Measurements from ENCODE around the gene EPHB2.
"Not testable (repeated sequence)": the region's sequence is repeated elsewhere in the genome, so short reads cannot be mapped to it uniquely, and the experiment has no call there.

Gene EPHB2

GRCh38 chr1:22824466-22824865 is 113.8 kb downstream of the EPHB2 start:
- no peak for DNase-seq

GRCh38 chr1:22824975-22825374 is 114.3 kb downstream of the EPHB2 start:
- no peak for DNase-seq

DNA sequence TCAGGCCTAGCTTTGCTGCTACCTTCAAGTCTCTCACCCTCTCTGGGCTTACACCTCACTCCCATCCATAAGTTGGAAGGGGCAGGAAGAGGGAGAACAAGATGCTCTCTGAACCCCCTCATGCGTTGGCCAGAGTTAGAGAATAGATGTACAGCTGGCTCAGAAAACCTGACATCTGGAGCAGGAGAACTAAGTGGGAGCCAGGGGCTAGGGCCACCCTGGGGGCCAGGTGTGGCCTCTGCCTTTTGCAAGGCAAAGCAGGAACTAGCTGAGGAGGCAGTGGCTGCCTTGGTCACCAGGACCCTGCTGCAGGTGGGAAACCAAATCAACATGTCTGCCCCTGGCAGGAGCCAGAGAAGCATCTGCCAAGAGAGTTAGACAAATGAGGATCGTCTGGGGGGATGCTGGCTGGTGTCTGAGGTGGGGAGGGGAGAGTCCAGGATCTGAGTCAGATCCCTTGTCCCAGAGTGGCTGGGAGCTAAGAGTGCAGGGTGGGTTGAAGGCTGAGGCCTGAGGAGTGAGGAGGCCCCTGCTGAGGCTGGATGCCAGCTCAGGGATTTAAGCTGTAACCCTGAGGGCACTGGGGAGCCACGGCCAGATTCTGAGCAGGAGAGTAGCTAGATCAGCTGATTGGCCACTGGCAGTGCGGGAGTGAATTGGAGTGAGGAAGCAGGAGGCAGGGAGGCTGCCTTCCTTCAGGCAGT is 115.0 kb downstream of the EPHB2 start:
- no peak for DNase-seq

DNA sequence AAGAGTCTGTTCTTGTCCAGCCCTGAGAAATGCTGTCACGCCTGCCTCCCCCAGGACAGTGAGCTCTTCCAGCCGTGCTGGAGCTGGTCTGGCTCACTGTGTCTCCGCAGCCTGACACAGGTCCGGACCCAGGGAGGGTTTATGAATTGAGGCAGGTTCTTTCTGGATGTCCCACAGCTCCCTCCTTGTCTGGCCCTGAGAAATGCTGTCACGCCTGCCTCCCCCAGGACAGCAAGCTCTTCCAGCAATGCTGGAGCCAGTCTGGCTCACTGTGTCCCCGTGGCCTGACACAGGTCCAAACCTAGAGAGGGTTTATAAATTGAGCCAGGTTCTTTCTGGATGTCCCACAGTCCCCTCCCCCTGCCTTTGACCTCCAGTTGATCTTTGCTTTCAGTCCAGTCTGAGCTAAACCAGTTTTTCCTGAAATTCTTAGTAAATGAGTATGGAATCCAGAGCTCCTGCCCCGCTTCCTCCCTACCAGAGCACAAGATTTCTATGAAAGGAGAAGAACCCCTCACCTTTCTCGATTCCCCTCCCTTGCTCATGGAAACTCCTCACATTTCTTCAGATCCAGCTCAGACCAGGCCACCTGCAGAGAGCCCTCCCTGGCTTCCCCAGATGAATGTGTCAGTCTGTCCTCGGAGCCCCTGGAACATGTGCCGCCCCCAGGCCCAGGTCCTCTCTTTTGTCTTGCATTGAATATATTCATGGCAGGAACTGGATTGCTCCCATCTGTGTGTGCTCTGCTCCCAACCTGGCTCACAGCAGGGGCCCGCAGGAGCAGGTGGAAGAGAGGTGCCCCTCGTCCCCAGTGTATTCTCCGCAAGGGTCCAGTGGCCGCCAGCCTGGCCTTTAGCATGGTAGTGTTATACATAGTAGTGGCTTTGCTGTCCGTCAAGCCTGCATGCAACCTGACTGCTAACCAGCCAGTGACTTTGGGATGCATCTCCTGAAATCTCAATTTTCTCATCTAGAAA is 116.3 kb downstream of the EPHB2 start:
- DNase-seq: no peak

DNA sequence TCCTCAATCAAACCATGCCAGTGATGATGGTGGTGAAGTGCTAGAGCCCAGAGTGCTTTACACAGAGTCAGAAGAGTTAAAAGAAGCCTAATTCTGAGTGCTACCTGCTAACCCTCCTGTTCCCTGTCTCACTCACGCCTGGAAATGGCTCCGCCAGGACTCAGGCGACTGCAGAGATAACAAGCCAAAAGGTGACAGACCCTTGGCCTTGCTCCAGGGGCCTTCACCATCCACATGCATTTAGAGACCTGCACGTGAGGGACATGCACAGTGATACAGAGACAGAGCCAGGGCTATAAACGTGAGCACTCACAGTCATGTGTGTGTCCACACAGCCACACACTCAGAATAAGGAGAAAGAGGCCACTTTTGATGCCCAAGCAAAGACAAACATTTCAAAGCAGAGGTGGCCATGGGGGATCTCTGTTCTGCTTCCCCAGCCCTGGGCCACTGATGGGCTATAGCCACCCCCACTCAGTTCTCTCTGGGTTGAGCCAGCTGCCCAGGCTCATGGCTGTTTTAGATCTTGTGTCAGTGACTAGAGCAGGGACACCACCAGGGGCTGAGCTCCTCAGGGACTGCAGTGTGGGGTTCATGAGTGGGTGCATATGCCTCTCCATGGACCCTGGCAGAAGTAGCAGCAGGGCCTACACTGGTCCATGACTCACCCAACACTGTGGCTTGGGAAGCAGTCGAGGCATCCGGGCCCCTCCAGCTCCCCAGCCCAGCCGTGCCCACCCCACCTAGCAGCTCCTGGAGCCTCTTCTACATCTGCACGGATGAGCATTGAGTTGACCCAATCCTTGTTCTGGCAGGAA is 117.2 kb downstream of the EPHB2 start:
- no peak for DNase-seq

GRCh38 chr1:22828484-22829308 is 118.1 kb downstream of the EPHB2 start:
- DNase-seq: no peak

DNA sequence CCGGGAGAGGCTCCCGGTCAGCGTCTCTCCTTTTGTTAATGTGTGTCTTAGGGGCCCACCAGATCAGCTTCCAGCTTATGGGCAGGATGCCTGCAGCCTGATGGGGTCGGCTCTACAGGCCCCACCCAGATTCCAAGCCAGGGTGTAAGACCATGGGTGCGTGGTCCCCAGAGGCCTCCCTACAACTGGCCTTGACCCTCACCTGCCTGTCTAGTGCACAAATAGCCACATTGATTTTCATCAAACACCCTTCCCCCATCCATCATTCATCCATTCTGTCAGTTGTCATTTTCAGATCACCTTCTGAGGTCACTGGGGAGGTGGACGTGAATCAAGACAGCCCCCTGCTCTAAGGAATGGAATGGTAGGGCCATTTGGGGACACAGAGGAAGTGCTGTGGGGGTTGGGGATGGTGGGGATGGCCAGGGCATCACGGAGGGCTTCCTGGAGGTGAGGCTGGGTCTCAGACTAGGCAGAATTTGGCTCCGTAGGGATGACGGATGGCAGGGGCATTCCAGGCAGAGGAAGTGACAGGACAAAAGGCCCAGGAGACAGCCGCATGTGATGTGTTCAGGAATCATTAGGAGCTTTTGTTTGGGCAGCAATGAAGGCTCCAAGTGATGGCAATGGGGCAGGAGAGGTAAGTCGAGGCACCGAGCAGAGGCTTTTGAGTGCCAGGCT is 118.8 kb downstream of the EPHB2 start:
- DNase-seq: no peak

- DNase-seq: no peak
Measured at GRCh38 chr1:22830041-22830566, 119.5 kb downstream of the EPHB2 start.

DNA sequence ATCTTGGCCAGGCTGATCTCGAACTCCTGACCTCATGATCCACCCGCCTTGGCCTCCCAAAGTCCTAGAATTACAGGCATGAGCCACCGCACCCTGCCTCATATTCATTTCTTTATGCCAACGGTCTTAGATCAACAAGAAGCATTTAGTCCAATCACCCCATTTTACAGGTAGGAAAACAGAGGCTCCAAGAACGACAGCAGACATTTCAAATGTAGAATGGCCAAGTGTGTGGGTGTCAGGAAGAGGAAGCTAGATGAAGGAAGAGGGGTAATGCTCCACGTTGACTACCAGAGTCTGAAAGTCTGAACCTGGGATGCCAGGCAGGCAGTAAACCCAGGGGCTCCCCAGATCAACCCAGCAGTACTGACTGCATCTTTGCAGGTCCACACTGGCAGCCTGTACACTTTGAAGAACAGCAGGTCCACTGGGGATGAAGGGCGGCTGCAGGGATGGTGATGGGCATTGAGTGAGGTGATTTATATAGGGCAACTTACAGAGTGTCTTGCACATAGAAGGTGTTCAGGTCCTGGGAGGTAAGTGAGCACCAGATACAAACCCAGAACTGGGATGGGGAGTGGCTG is 120.2 kb downstream of the EPHB2 start:
- no peak for DNase-seq

- DNase-seq: peak; percentile 26
Measured at GRCh38 chr1:22831729-22832413, 121.2 kb downstream of the EPHB2 start.

DNA sequence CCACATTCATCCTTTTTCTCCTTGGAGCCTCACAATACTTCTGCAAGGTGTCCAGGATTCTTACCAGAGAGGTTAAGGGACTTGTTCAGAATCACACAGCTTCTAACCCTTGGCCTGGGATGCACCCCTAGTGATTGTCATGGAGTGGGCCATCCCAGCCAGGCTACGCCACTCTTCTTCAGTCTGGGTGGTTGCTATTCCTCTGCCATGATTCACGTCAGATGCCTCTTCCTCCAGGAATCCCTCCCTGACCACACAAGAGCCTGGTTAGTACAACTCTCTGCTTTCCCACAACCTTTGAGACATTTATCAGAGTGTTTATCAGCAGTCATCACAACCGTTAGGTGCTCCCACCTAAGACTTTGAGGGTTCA is 121.8 kb downstream of the EPHB2 start:
- no peak for DNase-seq

DNA sequence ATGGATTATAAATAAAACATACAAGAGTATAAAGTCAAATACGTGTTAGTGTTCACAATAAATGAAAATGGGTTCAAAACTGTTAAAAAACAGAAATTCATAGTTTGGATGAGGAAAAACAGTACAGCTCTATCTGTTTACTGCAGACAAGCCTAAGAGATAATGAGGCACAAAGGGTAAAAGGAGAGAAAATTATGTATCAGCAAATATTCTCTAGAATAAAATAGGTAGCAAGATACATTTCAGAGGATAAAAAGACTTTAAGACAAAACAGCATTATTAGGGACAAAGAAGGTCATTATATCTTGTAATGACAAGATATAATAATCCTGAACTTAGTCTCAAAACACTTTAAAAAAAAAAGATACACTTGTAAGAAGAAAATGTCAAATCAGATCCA is 123.1 kb downstream of the EPHB2 start:
- no peak for DNase-seq

GRCh38 chr1:22834420-22834819 is 123.8 kb downstream of the EPHB2 start:
- DNase-seq: not testable (repeated sequence)

GRCh38 chr1:22835636-22836319 is 125.1 kb downstream of the EPHB2 start:
- DNase-seq: no peak

DNA sequence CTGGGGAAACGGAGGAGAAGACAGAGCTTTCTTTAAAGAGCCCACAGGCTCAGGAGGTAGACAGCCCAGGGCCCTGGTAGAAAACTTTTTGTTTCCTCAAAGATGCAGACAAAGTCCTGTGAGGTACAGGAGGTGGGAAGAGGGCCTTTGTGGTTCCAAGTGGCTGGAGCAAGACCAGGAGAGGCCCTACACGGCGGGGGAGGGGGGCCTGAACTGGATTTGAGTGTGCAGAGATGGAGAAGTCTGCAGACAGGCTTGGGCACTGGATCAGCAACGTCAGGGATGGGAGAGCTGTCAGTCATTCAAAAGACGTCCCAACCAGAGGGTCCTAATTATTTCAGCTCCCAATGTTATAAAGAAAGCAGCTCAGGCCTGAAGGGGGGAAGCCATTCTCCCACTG is 126.2 kb downstream of the EPHB2 start:
- no peak for DNase-seq

DNA sequence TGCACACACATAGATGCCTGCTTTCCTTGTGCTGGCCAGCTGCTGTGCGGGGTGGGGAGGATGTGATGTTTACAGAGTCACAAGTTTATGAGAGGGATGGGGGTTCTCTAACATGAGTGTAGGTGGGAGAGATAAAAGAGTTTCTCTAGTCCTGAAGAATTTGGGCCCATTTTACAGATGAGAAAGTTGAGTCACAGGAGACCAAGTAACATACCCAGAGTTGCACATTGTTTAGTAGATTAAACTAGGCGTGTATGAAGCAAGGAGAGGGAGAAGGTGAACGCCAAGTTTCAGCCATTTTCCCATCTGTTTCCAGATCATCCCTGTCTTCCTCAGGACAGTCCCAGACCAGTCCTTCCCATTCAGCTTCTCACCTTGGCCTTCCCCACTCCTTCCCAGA is 126.7 kb downstream of the EPHB2 start:
- no peak for DNase-seq

- DNase-seq: no peak
Measured at GRCh38 chr1:22838965-22839364, 128.3 kb downstream of the EPHB2 start.

DNA sequence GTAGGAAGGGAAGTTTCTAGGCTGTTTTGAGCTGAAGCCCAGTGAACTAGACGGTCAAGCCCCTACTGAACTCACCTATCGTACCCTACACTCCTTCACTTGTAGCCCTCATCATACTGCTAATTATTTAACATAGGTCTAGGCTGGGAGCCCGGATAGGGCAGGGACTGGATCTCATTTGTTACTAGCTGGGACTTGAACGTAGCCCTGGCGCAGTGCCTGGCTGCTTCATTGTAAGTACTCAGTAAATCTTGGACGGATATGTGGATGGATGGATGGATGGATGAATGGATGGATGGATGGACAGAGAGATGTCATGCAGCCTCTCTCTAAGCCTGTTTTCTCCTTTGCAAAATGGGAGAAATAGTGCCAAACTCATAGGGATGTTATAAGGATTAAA is 129.2 kb downstream of the EPHB2 start:
- DNase-seq: no peak

GRCh38 chr1:22841142-22841541 is 130.5 kb downstream of the EPHB2 start:
- no peak for DNase-seq

- no peak for DNase-seq
Measured at GRCh38 chr1:22841860-22842281, 131.2 kb downstream of the EPHB2 start.

Measured in GDM1 (cell line).